Stimulated activated naive B cell treated with anti-CD40 and anti-IgM and Interleukin-4, amounts not matched to agents 10 μg/mL and 1 μg/mL and 100 μg/mL, for 72 hours (primary cell): ENCODE measurements around the gene CTRL.

ENCODE experiments used
- ATAC-seq, 2 donors: fragments of 150-1000 bp; cut with Tn5 transposase; replicated peaks; 2 replicates each; pipeline ENCODE4 v1.10.0; 2021; ENCODE audit warnings: moderate library complexity in 1 of 2
- DNase-seq: peaks from one replicate; pipeline ENCODE4 v3.0.0; 2021
- H3K27ac Mint-ChIP-seq: one replicate; pipeline ENCODE4 v1.8.0; 2022; ENCODE audit warnings: mild to moderate bottlenecking, mixed read lengths
- H3K27me3 Mint-ChIP-seq, 2 donors: one replicate each; pipeline ENCODE4 v1.8.0; 2022; ENCODE audit warnings: mixed read lengths in 2 of 2
- H3K36me3 Mint-ChIP-seq, 2 donors: one replicate each; pipeline ENCODE4 v1.8.0; 2022; ENCODE audit warnings: mixed read lengths in 2 of 2, mild to moderate bottlenecking in 1 of 2
- H3K4me1 Mint-ChIP-seq, 2 donors: one replicate each; pipeline ENCODE4 v1.8.0; 2022; ENCODE audit warnings: mixed read lengths in 2 of 2, mild to moderate bottlenecking in 1 of 2
- H3K4me3 Mint-ChIP-seq, 2 donors: one replicate each; pipeline ENCODE4 v1.8.0; 2022; ENCODE audit warnings: mild to moderate bottlenecking in 2 of 2, mixed read lengths in 2 of 2, moderate library complexity in 1 of 2
- H3K9me3 Mint-ChIP-seq, 2 donors: one replicate each; pipeline ENCODE4 v1.8.0; 2022; ENCODE audit warnings: mixed read lengths in 2 of 2, mild to moderate bottlenecking in 1 of 2

Gene CTRL

GRCh38 chr16:67885976-67886375 lies 45.7 kb downstream of the CTRL start:
- no peaks in the 10 kb centered on the region for H3K9me3 Mint-ChIP-seq
- DNase-seq (no peak), ATAC-seq (no peak)
- no peaks in the 10 kb centered on the region for H3K27me3 Mint-ChIP-seq
- H3K4me3 Mint-ChIP-seq = no peak overlapping the region
- peaks cover 33 to 38% of the 10 kb centered on the region in 2 donors for H3K36me3 Mint-ChIP-seq
- H3K27ac Mint-ChIP-seq = no peak overlapping the region
- H3K4me1 Mint-ChIP-seq = peaks cover 4 to 14% of the 10 kb centered on the region in 2 donors

DNA sequence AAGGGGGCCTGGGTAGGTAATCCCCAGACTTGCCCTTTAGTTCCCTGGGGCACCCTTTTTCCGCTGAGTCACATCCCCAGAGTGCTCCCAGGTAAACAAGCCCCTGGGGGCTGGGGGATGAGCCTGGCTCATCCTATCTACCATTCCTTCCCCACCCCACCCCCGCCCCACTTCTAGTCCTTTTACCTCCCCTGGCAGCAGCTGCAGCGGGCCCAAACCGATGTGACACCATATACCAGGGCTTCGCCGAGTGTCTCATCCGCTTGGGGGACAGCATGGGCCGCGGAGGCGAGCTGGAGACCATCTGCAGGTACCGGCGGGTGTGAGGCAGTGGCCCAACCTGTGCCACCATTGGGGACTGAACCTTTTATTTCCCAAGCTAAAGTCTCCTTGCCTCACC lies 46.1 kb downstream of the CTRL start:
- Mint-ChIP-seq H3K4me1 (peaks cover 4 to 14% of the 10 kb centered on the region in 2 donors), H3K27me3 (no peaks in the 10 kb centered on the region), H3K4me3 (no peak overlapping the region), H3K36me3 (peaks cover 38 to 40% of the 10 kb centered on the region in 2 donors), H3K27ac (no peak overlapping the region), H3K9me3 (no peaks in the 10 kb centered on the region)
- ATAC-seq (no peak), DNase-seq (no peak)

GRCh38 chr16:67884684-67885083 lies 47.0 kb downstream of the CTRL start, which contains the start of gene NRN1L:
TSS of gene NRN1L (plus strand) at chr16:67884885. CDS start at chr16:67884904, 19 bp downstream.
- ATAC-seq = no peak
- Mint-ChIP-seq H3K9me3 (no peaks in the 10 kb centered on the region), H3K27ac (no peak within 1 kb of the TSS), H3K4me1 (peaks cover 4 to 14% of the 10 kb centered on the region in 2 donors), H3K36me3 (peaks cover 45 to 46% of the 10 kb centered on the region in 2 donors), H3K27me3 (no peaks in the 10 kb centered on the region), H3K4me3 (no peak within 1 kb of the TSS)
- no peak for DNase-seq

- Mint-ChIP-seq H3K36me3 (peaks cover 53 to 54% of the 10 kb centered on the region in 2 donors), H3K4me1 (peaks cover 4 to 14% of the 10 kb centered on the region in 2 donors), H3K4me3 (no peak overlapping the region), H3K9me3 (no peaks in the 10 kb centered on the region), H3K27me3 (no peaks in the 10 kb centered on the region), H3K27ac (no peak overlapping the region)
- DNase-seq (peak; percentile 37), ATAC-seq (peak; percentile 89 to 92)
These were observed 47.8 kb downstream of the CTRL start for GRCh38 chr16:67883872-67884261.

DNA sequence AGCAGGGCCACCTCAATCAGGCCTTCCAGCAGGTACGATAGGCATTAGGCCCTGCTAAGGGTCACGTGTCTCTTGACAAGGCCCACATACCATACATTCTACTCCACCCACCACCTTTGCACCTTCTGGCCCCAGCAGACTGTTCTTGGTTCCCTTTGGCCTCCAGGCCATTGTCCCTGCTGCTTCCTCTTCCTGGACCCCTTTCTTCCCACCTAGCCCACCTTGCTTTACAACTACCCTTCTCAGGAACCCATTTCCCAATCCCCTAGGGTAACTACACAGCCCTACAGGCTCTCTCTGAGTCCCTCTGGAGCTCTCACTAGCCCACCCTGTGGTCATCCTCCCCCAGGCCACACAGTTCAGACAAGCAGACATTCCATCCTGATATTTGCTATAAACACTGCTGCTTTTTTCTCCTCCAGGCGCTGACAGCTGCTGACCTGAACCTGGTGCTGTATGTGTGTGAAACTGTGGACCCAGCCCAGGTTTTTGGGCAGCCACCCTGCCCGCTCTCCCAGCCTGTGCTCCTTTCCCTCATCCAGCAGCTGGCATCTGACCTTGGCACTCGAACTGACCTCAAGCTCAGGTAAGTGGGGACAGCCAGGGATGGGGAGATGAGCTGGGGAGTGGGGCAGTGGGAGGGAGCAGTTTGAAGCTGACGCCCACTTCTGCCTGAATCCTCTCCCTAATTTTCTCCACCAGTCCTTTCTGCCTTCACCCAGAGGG lies 48.4 kb downstream of the CTRL start:
- H3K27me3 Mint-ChIP-seq = no peaks in the 10 kb centered on the region

GRCh38 chr16:67882374-67883145 lies 49.1 kb downstream of the CTRL start:
- peaks cover 4 to 14% of the 10 kb centered on the region in 2 donors for H3K4me1 Mint-ChIP-seq
- no peak overlapping the region for H3K27ac Mint-ChIP-seq
- H3K4me3 Mint-ChIP-seq = no peak overlapping the region
- no peaks in the 10 kb centered on the region for H3K9me3 Mint-ChIP-seq
- ATAC-seq (no peak), DNase-seq (no peak)
- no peaks in the 10 kb centered on the region for H3K27me3 Mint-ChIP-seq
- peaks cover 57 to 64% of the 10 kb centered on the region in 2 donors for H3K36me3 Mint-ChIP-seq

More for the DNA sequence above, 48.4 kb downstream of the CTRL start:
- Mint-ChIP-seq H3K36me3 (peaks cover 56 to 58% of the 10 kb centered on the region in 2 donors), H3K27ac (peak overlapping the region; percentile 3), H3K9me3 (no peaks in the 10 kb centered on the region), H3K4me3 (no peak overlapping the region), H3K4me1 (peaks cover 4 to 14% of the 10 kb centered on the region in 2 donors)
- peak; percentile 7 to 10 for ATAC-seq
- DNase-seq = no peak

DNA sequence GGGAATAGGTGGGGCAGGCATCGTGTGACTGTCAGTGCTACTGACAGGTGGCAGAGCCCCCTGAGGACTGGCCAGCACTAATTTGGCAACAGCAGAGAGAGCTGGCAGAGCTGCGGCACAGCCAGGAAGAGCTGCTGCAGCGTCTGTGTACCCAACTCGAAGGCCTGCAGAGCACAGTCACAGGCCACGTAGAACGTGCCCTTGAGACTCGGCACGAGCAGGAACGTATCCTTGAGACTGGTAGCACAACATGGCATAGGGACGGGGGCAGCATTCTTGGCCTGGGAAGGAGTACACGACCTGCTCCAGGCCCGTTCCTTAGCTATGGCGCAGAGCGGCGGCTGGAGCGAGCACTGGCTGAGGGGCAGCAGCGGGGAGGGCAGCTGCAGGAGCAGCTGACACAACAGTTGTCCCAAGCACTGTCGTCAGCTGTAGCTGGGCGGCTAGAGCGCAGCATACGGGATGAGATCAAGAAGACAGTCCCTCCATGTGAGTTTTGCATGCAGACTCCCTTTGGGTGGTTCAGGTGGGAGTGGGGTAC lies 50.0 kb downstream of the CTRL start:
- Mint-ChIP-seq H3K27ac (peak overlapping the region; percentile 6), H3K4me1 (peaks cover 4 to 14% of the 10 kb centered on the region in 2 donors), H3K27me3 (no peaks in the 10 kb centered on the region), H3K4me3 (no peak overlapping the region), H3K36me3 (peaks cover 63 to 71% of the 10 kb centered on the region in 2 donors), H3K9me3 (no peaks in the 10 kb centered on the region)
- no peak for ATAC-seq
- DNase-seq = no peak

GRCh38 chr16:67880584-67880983 lies 51.1 kb downstream of the CTRL start:
- Mint-ChIP-seq H3K9me3 (no peaks in the 10 kb centered on the region), H3K27ac (peak overlapping the region; percentile 54), H3K36me3 (peaks cover 66 to 69% of the 10 kb centered on the region in 2 donors), H3K4me1 (peaks cover 8 to 21% of the 10 kb centered on the region in 2 donors), H3K27me3 (no peaks in the 10 kb centered on the region), H3K4me3 (no peak overlapping the region)
- ATAC-seq (no peak), DNase-seq (no peak)

DNA sequence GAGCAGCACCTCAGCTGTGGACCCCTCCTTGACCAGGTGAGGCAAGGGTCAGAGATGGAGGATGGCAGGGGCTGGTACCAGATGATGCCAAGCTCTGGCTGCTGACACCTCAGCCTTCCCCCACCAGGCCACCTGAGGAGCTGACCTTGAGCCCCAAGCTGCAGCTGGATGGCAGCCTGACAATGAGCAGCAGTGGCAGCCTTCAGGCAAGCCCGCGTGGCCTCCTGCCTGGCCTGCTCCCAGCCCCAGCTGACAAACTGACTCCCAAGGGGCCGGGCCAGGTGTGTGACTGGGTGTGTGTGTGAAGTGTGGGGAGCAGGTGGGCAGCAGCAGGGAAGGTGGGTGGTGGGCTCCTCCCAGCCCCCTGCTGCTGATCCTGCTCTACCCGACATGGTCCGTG lies 51.7 kb downstream of the CTRL start:
- Mint-ChIP-seq H3K9me3 (no peaks in the 10 kb centered on the region), H3K27me3 (no peaks in the 10 kb centered on the region), H3K27ac (no peak overlapping the region), H3K4me1 (peaks cover 15 to 27% of the 10 kb centered on the region in 2 donors), H3K4me3 (no peak overlapping the region), H3K36me3 (peaks cover 66 to 69% of the 10 kb centered on the region in 2 donors)
- ATAC-seq = no peak
- DNase-seq = no peak
